ENCODE results near the gene NOP53.
"Not testable (repeated sequence)": the region's sequence is repeated elsewhere in the genome, so short reads cannot be mapped to it uniquely, and the experiment has no call there.

NOP53 gene

GRCh38 chr19:47718415-47719046, 26.8 kb upstream of the NOP53 start:
- not testable (repeated sequence) for ATAC-seq

- no peak for ATAC-seq
Measured at GRCh38 chr19:47719047-47719859, 26.1 kb upstream of the NOP53 start.

DNA sequence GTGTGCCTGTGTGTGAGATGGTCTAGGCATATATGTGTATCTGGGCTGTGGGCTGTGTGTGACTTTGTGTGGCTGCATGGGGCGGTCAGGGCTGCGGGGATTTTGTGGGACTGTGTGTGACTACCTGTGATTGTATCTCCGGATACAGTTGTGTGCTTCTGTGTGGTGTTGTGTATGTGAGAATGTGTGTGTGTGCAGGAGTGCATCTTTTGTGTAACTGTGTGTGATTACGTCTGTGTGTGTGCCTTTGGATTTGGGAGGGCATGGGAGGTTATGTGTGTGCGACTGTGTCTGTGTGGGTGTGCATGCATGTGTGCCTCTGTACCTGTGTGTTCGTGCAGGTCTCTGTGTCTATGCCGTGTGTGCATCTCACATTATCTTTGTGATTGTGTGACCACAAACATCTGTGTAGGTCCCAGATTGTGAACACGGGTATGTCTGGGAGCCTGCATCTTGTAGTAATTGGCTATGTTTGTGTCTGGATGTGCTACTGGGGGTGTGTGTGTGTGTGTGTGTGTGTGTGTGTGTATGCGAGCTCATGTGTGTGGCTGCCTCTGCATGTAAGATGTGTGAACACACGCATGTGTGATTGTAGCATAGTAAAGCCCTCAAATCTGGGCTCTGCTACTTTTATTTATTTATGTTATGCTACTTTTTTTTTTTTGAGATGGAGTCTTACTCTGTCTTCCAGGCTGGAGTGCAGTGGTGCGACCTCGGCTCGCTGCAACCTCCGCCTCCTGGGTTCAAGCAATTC, 24.5 kb upstream of the NOP53 start:
- no peak for ATAC-seq

GRCh38 chr19:47723581-47723940, 21.8 kb upstream of the NOP53 start:
- no peak for ATAC-seq

- ATAC-seq, result no peak
Measured at GRCh38 chr19:47725759-47726401, 19.5 kb upstream of the NOP53 start.

DNA sequence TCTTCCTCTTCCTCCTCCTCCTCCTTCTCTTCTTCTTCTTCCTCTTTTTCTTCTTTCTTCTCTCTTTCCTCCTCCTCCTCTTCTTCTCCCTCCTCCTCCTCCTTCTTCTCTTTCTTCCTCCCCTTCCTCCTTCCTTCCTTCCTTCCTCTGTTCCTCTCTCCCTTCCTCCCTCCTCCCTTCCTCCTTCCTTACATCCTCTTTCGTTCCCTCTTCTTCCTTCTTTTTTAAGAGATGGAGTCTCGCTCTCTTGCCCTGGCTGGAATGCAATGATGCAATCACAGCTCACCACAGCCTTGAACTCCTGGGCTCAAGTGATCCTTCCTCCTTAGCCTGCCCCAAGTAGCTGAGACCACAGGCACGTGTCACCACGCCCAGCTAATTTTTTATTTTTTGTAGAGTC, 18.9 kb upstream of the NOP53 start:
- ATAC-seq, result no peak

- not testable (repeated sequence) for ATAC-seq
Measured at GRCh38 chr19:47728295-47728694, 17.1 kb upstream of the NOP53 start.

GRCh38 chr19:47729468-47729798, 15.9 kb upstream of the NOP53 start:
- peak; percentile 17 to 20 for ATAC-seq

- peak; percentile 63 to 76 for ATAC-seq
Measured at GRCh38 chr19:47729799-47730520, 15.4 kb upstream of the NOP53 start.

- ATAC-seq, result no peak
Measured at GRCh38 chr19:47730521-47730889, 14.8 kb upstream of the NOP53 start.

GRCh38 chr19:47730910-47731309, 14.4 kb upstream of the NOP53 start:
- no peak for ATAC-seq

GRCh38 chr19:47735131-47735530, 10.2 kb upstream of the NOP53 start:
- ATAC-seq, result no peak

- no peak for ATAC-seq
Measured at GRCh38 chr19:47740866-47741519, 4.4 kb upstream of the NOP53 start.

DNA sequence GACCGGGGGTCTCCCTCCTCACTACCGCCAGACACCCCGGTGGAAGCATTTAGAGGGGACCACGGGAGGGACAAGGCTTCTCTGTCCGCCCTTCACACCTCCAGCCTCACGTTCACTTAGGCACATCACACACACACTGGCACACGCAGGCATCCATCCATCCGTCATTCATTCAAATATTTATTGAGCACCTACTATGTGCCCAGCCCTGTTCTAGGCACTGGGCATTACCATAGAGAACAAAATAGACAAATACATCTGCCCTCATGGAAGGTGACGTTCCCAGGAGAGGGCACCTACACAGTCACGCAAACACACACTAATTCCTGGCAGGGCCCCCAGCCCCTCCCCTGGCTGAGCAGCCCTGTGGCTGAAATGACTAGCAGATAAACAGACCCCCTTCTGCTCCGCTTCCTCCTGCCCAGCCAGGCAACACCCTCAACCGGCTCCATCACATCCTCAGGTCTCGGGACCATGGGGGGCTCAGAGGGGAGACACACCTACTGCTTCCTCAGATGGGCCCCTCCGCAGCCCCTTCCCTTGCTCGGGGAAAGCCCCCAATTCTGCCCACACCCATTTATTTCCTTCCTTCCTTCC, 3.7 kb upstream of the NOP53 start:
- ATAC-seq, result no peak

GRCh38 chr19:47742634-47743033, 2.7 kb upstream of the NOP53 start:
- ATAC-seq, result no peak

- ATAC-seq, result not testable (repeated sequence)
Measured at GRCh38 chr19:47746129-47746528, 783 bp downstream of the NOP53 start.

GRCh38 chr19:47749326-47749725, 4.0 kb downstream of the NOP53 start:
- no peak for ATAC-seq

DNA sequence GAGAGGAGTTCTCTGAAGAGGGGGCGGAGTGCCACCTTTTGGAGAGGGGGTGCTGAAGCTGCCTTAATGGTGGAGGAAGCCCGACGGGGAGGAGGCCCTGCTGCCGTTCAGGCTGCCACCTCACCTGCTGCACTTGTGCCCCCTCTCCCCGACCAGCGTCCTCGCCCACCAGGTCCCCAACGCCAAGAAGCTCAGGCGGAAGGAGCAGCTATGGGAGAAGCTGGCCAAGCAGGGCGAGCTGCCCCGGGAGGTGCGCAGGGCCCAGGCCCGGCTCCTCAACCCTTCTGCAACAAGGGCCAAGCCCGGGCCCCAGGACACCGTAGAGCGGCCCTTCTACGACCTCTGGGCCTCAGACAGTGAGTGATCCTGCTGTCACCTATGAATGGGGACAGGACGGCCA, 5.4 kb downstream of the NOP53 start:
- no peak for ATAC-seq

GRCh38 chr19:47752440-47753211, 7.3 kb downstream of the NOP53 start:
- ATAC-seq, result peak in 1 of 2 donors; percentile 7

- no peak for ATAC-seq
Measured at GRCh38 chr19:47754206-47755064, 9.1 kb downstream of the NOP53 start.

Measured in activated CD4-positive, CD25-positive, alpha-beta regulatory T cell treated with anti-CD3 and anti-CD28 coated beads, Interleukin-2, amount 50 U/mL, for 24 hours (primary cell).